ENCODE results near the gene HBB.

HBB gene

DNA sequence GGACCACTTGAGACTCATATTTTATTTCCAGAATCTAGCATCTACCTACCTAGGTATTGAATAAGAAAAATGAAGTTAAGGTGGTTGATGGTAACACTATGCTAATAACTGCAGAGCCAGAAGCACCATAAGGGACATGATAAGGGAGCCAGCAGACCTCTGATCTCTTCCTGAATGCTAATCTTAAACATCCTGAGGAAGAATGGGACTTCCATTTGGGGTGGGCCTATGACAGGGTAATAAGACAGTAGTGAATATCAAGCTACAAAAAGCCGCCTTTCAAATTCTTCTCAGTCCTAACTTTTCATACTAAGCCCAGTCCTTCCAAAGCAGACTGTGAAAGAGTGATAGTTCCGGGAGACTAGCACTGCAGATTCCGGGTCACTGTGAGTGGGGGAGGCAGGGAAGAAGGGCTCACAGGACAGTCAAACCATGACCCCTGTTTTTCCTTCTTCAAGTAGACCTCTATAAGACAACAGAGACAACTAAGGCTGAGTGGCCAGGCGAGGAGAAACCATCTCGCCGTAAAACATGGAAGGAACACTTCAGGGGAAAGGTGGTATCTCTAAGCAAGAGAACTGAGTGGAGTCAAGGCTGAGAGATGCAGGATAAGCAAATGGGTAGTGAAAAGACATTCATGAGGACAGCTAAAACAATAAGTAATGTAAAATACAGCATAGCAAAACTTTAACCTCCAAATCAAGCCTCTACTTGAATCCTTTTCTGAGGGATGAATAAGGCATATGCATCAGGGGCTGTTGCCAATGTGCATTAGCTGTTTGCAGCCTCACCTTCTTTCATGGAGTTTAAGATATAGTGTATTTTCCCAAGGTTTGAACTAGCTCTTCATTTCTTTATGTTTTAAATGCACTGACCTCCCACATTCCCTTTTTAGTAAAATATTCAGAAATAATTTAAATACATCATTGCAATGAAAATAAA lies 2.1 kb downstream of the HBB start:
- DNase-seq = peak; percentile 83

DNA sequence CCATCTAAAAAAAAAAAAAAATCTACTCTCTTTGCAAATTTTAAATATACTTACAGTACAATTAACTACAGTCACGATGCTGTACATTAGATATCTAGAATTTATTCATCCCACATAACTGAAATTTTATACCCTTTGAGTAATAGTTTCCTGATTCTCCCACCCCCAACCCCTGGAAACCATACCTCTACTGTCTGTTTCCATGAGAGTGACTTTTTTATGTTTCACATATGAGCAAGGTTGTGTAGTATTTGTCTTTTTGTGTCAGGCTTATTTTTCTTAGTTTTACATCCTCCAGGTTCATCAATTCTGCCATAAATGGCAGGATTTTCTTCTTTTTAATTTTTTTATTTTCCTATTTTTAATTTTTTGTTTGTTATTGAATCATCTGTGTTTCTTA lies 3.2 kb downstream of the HBB start:
- peak; percentile 73 for DNase-seq

DNA sequence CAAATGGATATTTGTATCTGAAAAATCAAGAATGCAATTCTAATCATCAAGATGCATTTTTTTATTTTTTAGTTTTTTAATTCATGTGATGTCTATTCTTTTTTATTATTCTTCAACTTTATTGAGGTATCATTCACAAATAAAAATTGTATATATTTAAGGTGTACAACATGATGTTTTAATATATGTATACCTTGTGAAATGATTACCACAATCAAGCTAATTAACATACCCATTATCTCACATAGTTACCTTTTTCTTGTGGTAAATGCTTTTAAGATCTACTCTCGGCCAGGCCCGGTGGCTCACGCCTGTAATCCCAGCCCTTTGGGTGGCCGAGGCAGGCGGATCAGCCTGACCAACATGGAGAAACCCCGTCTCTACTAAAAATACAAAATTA lies 3.7 kb downstream of the HBB start:
- peak; percentile 41 for DNase-seq

DNA sequence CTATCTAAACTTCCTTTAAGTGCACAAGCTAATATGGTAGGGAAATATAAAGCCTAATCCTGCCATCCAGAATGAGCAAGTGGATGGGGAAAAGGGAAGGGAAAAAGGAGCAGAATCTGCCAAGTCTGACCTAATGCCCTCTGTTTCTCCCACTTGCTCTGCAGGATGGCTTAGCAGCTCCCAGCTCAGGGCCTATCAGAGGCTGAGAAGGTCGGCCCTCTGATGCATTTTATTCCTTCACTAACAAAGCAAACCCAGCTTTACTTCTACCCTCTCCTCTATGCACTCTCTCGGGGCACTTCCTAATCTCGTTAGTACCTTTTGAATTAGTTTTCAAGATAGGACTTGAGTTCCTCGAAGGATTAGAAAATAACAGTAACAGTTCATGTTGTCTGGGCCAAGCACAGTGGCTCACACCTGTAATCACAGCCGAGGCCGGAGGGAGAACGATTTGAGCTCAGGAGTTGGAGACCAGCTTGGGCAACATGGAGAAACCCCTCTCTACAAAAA lies 16.4 kb downstream of the HBB start:
- DNase-seq = no peak

DNA sequence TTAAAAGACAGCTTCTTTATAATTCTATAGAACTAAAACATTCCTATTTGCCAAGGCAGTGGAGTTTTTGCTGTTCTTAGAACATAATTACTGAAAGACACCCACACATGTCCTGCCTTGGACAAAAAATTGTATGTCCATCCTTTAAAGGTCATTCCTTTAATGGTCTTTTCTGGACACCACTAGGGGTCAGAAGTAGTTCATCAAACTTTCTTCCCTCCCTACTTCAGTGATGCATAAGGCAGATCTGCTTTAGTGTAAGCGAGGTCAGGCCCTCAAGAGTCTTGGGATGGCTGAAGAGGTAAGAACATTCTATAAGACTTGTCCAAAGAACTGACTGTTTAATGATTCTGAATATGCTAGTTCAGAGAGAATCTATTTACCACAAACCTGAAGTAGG lies 22.1 kb downstream of the HBB start:
- DNase-seq = peak; percentile 93

DNA sequence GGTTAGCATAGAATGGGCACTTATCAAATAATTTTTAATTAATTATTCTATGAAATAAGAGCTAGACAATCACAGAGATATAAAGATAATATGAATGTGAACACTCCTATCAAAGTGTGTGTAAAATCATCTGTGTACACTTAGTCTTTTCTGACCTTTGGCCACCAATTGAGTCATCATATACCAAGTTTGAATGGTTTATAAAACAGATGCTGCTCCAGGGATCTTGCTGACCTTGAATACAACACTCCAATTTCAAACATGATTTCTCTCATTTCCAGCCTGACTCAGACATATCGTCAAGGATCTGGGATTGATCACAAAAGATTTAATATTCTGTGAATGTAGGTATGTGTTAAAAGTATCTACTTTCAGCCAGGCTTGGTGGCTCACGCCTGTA lies 23.5 kb downstream of the HBB start:
- no peak for DNase-seq

DNA sequence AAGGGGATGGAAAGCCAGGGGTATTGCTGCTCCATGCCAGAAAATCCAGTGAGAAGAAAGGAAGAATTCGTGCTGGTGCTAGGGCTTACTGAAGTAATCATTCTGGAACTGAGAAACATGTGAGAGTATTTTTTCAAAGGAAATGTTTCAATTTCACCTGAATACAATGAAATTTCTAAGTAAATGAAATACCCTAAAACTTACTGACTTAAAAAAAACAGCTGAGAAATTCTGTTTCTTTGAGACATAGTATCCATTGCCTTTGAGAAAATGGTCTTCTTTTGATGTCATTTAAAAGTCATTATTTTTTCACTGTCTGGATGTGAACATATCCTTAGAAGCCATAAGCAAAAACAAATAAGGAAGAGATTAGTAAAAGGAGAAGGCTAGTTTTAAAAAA lies 26.3 kb downstream of the HBB start, which contains the start of gene OR51V1:
Gene OR51V1, minus strand, starts transcription at position 101 of the 400 bp plus-strand sequence. Its CDS starts 0 bp downstream, at position 101.
- no peak for DNase-seq

DNA sequence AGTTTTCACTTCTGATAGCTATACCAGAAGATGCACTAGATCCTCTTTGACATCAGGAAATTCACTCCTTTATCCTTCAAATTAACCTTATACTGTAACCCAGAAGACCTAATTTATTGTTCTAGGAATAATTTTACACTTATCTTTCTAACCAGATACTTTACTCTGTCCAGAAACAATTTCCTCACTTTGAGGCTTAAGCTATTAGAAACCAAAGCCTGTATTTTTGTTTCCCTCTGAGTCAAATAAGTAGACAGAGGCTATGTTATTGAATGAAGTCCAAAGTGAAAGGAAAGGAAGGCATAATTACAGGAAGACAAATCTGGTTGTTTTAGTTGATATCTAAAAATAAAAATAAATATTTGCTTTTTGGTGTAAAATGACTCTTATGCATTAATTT lies 28.6 kb downstream of the HBB start:
- no peak for DNase-seq

DNA sequence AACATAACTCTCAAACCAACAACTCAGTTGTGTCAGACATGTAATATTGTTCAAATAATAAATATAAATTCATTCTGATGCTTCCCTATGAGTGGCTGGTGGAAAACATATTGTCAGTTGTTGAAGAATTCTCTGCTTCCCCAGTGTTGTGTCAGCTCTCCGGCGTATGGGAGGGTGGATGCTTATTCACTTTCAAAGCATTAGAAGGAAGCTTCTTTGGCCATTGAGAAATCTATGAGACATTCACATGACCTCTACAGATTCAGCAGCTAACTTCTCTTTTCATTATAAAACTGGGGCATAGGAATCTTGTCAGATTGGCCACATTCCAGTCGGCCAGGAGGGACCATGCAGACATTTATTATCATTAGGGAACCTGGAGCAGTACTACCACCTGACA lies 29.3 kb downstream of the HBB start:
- peak; percentile 18 for DNase-seq

DNA sequence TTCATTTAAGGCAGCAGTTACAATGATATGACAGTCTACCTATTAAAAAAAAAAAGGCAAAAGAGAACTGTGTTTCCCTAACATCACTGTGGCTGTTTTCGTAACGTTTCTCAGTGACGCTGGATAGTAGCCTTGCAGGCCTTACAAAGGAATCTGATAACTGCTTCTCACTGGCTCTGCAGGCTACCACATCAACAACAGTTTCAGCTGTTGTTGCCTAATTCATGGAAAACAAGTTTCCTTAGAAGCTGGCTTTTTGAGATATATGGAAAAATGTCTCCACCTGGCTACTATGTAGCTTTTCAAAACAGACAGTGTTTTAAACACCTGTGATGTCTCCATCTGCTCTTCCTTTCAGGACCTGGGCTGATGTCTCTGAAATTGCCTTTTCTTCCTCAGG lies 30.1 kb downstream of the HBB start:
- no peak for DNase-seq

DNA sequence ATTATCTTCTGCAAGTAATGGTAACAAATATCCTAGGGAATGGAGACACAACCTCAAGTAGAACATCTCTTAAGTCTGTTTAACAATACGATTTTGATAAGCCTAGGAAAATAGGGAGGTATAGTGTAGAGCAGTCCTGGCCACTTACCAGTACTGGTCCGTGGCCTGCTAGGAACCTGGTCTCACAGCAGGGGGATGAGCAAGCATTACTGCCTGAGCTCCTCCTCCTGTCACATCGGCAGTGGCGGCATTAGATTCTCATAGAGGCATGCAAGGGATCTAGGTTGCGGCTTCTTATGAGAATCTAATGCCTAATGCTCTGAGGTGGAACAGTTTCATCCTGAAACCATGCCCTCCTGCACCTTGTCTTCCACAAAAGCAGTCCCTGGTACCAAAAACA lies 30.8 kb downstream of the HBB start:
- no peak for DNase-seq

DNA sequence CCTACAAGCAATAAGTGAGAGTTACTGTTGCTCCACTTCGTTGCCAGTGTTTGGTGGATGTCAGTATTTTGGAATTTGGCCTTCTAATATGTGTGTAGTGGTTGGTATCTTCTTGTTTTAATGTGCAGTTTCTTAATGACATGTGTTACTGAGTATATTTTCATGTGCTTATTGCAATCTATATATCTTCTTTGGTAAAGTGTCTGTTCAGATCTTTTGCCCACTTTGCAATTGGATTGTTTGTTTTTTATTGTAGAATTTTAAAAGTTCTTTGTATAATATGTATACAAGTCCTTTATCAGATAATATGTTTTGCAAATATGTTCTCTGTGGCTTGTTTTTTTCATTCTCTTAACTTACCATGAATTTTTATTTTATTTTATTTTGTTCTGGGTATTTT lies 34.1 kb downstream of the HBB start:
- no peak for DNase-seq

DNA sequence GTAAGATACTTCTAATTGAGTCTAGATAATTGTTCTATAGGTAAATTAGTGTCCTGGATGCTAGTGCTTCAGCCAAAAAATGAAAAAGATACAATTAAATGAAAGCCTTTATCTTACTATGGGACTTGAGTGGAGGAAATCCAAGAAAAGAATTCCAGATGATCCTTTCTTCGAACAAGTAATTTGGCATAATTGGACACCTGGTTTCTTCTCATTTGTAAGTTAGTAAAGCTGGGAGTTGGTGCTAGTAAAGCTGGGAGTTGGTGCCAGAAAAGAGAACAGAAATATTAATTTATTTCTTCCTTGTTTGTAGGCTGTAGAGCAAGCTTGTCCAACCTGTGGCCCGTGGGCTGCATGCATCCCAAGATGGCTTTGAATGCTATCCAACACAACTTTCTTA lies 38.7 kb downstream of the HBB start:
- no peak for DNase-seq

DNA sequence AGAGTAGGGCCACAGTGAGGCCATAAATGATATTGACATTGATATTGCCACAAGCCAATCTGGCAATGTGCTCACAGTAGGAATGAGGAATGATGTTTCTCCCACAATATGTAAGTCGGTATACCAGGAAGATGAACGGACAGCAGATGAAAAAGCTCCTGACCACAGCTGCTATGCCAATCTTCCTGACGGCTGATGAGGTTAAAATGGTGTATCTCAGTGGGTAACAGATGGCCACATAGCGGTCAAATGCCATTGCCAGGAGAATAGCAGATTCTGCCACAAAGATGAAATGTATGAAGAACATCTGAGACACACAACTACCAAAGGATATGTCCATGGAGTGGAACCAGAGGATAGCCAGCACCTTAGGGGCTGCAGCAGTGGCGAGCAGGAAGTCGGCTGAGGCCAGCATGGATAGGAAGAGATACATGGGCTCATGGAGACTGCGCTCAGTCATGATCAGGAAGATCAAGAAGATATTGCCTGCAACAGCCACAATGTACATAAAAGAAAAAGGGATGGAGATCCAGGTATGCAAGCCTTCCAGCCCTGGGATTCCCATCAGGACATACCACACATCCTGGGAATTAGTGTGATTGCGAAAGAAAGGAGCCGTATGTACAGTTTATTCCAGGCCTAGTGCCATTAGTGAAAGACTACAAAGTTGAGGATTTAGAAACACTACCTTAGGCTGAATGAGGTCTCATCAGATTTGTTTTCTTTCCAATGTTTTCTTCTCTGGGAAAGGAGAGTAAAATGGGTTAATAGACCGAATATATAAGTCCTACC lies 48.6 kb downstream of the HBB start:
- DNase-seq = no peak

Measured in hematopoietic multipotent progenitor cell treated with erythropoietin and hydrocortisone succinate and interleukin-3 and kit ligand, for 6 days (in vitro differentiated cells).